T-helper 17 cell (primary cell): Measurements from ENCODE around the gene TRMT11. TPM values are rescaled to one million over a fixed set of nuclear protein-coding genes. Genes with fewer than 3 reads are reported as not detected.
"Not testable (repeated sequence)": the region's sequence is repeated elsewhere in the genome, so short reads cannot be mapped to it uniquely, and the experiment has no call there.

Experiments
- ATAC-seq: fragments of 150-1000 bp; cut with Tn5 transposase; 2 replicates; pipeline ENCODE4 v1.10.0; 2021; ENCODE audit warnings: mild to moderate bottlenecking, moderate library complexity
- DNase-seq, 3 donors: peaks; one replicate each; pipeline versions ENCODE4 v3.0.0 to v3.0.0-alpha.2; 2020 to 2021
- H3K9me3 ChIP-seq: one replicate; pipeline ENCODE4 v1.7.0; 2013; ENCODE audit warnings: low read length, mild to moderate bottlenecking; ENCODE audit not compliant: control insufficient read depth, poor library complexity, severe bottlenecking
- H3K27ac Mint-ChIP-seq: one replicate; pipeline ENCODE4 v1.8.0; 2022; ENCODE audit warnings: mild to moderate bottlenecking, moderate library complexity, mixed read lengths
- H3K27me3 Mint-ChIP-seq: one replicate; pipeline ENCODE4 v1.8.0; 2022; ENCODE audit warnings: mixed read lengths
- H3K36me3 Mint-ChIP-seq: one replicate; pipeline ENCODE4 v1.8.0; 2022; ENCODE audit warnings: low read depth, mixed read lengths
- H3K4me1 Mint-ChIP-seq: one replicate; pipeline ENCODE4 v1.8.0; 2022; ENCODE audit warnings: mild to moderate bottlenecking, mixed read lengths
- H3K4me3 Mint-ChIP-seq: one replicate; pipeline ENCODE4 v1.8.0; 2022; ENCODE audit warnings: mild to moderate bottlenecking, moderate library complexity, mixed read lengths
- total RNA-seq, 4 donors: library from RNA in 2 of 4; stranded (reverse) in 2 of 4; gene quantifications; one replicate each; pipeline ENCODE4 v1.2.3 and lab custom pipeline; 2022 to 2026

TRMT11 gene
- total RNA-seq, 2 donors from 2014 or later, result 17.8 to 20.1 TPM

GRCh38 chr6:125963817-125964216 lies 22.5 kb upstream of the TRMT11 start:
- ATAC-seq (no peak), DNase-seq (no peak)
- no peaks in the 10 kb centered on the region for H3K9me3 ChIP-seq
- peaks cover 27% of the 10 kb centered on the region for H3K4me1 Mint-ChIP-seq
- H3K27ac Mint-ChIP-seq, result peak overlapping the region; percentile 27
- H3K27me3 Mint-ChIP-seq, result no peaks in the 10 kb centered on the region
- H3K4me3 Mint-ChIP-seq, result no peak overlapping the region
- no peaks in the 10 kb centered on the region for H3K36me3 Mint-ChIP-seq

DNA sequence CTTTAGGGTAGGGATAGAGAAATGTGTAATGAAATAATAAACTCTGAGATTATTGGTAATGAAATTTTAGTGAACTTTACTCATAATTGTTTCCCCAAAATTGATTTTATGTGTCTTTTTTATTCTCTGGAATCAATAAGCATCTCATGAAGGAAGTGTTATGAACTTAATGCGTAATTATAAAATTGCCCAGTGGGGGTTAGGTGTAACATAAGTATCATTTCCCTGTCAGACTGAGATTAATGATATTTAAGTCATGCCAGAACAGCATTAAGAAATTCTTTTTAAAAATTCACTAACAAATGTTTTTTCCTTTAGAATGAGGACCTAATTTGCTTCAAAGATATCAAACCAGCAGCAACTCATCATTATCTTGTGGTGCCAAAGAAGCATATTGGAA lies 19.8 kb upstream of the TRMT11 start:
- H3K4me3 Mint-ChIP-seq, result no peak overlapping the region
- H3K27ac Mint-ChIP-seq, result peak overlapping the region; percentile 73
- DNase-seq, result no peak
- H3K36me3 Mint-ChIP-seq, result no peaks in the 10 kb centered on the region
- H3K27me3 Mint-ChIP-seq, result no peaks in the 10 kb centered on the region
- no peak for ATAC-seq
- peaks cover 36% of the 10 kb centered on the region for H3K4me1 Mint-ChIP-seq
- H3K9me3 ChIP-seq, result no peaks in the 10 kb centered on the region

- ATAC-seq, result no peak
- no peak overlapping the region for H3K27ac Mint-ChIP-seq
- H3K36me3 Mint-ChIP-seq, result no peaks in the 10 kb centered on the region
Measured at GRCh38 chr6:125968493-125968892, 17.8 kb upstream of the TRMT11 start.

DNA sequence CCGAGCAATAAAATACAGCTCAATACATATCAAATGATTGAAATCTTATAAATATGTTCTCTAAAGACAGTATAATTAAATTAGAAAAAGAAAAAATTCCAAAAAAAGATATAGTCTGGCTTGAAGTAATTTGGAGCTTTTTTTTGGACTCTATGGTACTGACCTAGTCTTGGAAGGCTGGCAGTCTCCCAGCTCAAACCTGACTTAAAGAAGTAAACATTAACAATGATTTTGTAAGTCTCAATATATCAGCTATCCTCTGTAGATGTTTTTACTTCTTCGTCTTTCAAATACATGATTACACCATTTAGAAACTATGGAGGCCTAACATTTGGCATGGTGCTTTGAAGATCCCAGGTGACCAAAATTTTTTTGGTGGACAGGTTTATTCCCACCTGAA lies 15.6 kb upstream of the TRMT11 start:
- Mint-ChIP-seq H3K36me3 (no peaks in the 10 kb centered on the region), H3K4me3 (no peak overlapping the region), H3K4me1 (peaks cover 21% of the 10 kb centered on the region), H3K27me3 (no peaks in the 10 kb centered on the region), H3K27ac (no peak overlapping the region)
- DNase-seq (no peak), ATAC-seq (no peak)
- H3K9me3 ChIP-seq, result no peaks in the 10 kb centered on the region

More at GRCh38 chr6:125968493-125968892, 17.8 kb upstream of the TRMT11 start:
- no peak for DNase-seq
- Mint-ChIP-seq H3K4me1 (peaks cover 27% of the 10 kb centered on the region), H3K27me3 (no peaks in the 10 kb centered on the region), H3K4me3 (no peak overlapping the region)
- no peaks in the 10 kb centered on the region for H3K9me3 ChIP-seq

- not testable (repeated sequence) for H3K36me3 Mint-ChIP-seq, H3K27ac Mint-ChIP-seq, ATAC-seq, DNase-seq, H3K9me3 ChIP-seq, H3K4me3 Mint-ChIP-seq, H3K27me3 Mint-ChIP-seq
- H3K4me1 Mint-ChIP-seq, result peaks cover 21% of the 10 kb centered on the region
Measured at GRCh38 chr6:125972478-125972877, 13.9 kb upstream of the TRMT11 start.

DNA sequence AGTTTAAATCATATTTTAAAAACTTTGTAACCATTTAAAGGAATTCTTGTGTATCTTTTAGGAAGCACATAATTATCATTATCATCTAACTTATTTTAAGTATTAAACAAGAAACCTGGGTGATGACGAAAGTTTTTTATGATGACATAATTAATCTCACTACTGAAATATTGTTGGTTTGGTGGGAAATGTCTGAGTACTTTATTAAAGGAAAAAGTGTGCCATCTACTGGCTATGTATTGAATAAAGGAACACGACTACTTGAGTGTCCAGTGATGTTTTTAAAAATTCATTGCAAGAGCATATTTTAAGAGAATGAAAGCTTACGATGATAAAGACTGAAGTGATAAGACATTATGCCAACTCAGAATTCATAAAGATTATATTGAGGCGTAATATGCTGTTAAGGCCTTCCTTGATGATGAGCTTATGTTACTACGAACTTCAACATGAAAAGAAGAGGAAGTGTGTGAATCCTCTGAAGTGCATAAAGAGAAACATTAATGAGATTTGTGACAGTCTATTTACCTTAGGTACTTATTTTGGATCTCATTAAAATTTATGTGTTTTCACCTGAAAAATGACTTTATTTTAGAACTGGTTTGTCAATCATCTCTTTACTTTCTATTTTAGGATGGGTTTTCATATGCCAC lies 12.0 kb upstream of the TRMT11 start:
- DNase-seq (no peak), ATAC-seq (peak; percentile 71)
- no peak overlapping the region for H3K27ac Mint-ChIP-seq
- H3K9me3 ChIP-seq, result no peaks in the 10 kb centered on the region
- H3K4me1 Mint-ChIP-seq, result peaks cover 9% of the 10 kb centered on the region
- H3K36me3 Mint-ChIP-seq, result no peaks in the 10 kb centered on the region
- no peaks in the 10 kb centered on the region for H3K27me3 Mint-ChIP-seq
- no peak overlapping the region for H3K4me3 Mint-ChIP-seq

DNA sequence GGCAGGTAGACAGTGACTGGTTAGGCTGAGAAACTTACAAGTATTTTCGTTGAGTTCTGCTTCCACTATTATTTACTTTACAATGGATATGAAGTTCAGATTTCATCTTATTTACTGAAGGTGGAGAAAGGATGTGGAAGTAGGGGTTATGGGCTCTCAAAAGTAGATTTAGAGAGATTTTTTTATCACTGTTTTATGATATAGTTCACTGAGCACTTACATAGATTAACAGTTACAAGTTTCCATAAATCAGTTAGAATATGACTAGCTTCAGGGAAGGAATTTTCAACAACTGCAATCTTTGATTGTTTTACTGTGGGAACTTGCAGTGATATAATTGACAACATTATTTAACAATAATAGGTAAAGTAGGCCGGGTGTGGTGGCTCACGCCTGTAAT lies 7.2 kb upstream of the TRMT11 start:
- no peaks in the 10 kb centered on the region for H3K27me3 Mint-ChIP-seq
- H3K36me3 Mint-ChIP-seq, result no peaks in the 10 kb centered on the region
- no peak for DNase-seq
- H3K4me3 Mint-ChIP-seq, result no peak overlapping the region
- H3K4me1 Mint-ChIP-seq, result peaks cover 3% of the 10 kb centered on the region
- H3K27ac Mint-ChIP-seq, result no peak overlapping the region
- no peaks in the 10 kb centered on the region for H3K9me3 ChIP-seq
- ATAC-seq, result no peak

DNA sequence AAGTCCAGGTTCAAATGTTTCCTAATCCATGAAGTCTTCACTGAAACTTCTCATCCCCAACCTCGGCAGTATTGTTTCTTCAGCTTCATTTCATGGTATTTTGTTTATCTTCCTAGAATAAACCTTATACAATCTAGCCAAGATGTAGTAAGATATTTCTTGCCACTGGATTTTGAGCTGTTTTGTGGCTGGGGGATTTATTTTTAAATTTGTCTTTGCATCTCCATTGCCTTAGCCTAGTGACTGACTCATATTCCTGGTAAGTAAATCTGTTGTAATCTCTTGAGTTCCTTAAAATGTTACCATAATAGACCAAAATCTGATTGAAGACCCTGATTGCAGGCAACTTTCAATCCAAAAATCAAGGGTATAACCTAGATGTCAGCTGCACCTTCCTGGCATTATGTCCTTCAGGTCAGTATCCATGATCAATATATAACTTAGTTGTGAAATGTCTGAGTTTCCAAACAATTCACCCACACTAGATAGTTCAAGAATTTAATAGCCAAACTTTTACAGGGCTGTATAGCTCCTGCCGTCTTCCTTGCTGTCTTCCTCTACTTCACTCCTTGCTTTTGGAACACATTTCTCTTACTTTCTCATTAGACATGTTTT lies 4.7 kb upstream of the TRMT11 start:
- no peak overlapping the region for H3K27ac Mint-ChIP-seq

DNA sequence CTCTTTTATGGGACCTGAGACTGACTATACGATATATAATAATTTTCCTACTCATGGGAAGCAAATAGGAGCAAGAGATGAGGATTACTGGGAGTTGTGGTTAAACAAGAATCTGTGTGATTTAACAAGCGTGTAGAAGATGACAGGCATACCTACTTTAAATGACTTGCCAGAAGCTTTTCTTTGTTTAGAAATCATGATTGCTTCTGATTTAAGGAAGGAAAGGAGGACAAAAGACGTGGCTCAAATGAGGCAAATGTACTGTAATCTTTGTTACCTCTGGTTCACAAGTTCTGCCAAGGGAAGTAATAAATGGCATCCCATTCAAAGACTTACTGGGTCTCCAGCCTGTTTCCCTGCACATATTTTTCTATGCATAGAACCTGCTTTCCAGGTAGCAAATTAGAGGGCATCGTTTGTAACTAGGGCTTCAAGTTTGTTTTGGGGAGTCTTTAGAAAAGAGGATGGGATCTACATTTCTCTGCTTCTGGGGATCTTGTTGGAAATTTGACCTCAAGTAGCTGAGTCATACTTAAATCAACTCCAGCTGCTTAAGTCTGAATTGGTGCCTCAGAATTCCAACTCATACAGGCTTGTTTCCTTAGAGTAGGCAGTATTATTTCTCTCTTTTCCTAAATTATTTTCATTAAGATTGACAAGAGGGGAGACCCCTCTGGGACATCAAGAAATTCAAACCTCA lies 2.9 kb upstream of the TRMT11 start:
- H3K4me1 Mint-ChIP-seq, result no peaks in the 10 kb centered on the region
- no peaks in the 10 kb centered on the region for H3K9me3 ChIP-seq
- DNase-seq (no peak), ATAC-seq (no peak)
- no peaks in the 10 kb centered on the region for H3K27me3 Mint-ChIP-seq
- no peaks in the 10 kb centered on the region for H3K36me3 Mint-ChIP-seq
- no peak overlapping the region for H3K27ac Mint-ChIP-seq
- no peak overlapping the region for H3K4me3 Mint-ChIP-seq

More for the DNA sequence above, 4.7 kb upstream of the TRMT11 start:
- ATAC-seq (no peak), DNase-seq (no peak)
- H3K9me3 ChIP-seq, result no peaks in the 10 kb centered on the region
- H3K4me3 Mint-ChIP-seq, result no peak overlapping the region
- no peaks in the 10 kb centered on the region for H3K36me3 Mint-ChIP-seq
- H3K4me1 Mint-ChIP-seq, result no peaks in the 10 kb centered on the region
- H3K27me3 Mint-ChIP-seq, result no peaks in the 10 kb centered on the region

GRCh38 chr6:125984311-125984710 lies 2.0 kb upstream of the TRMT11 start:
- H3K4me3 Mint-ChIP-seq, result no peak overlapping the region

DNA sequence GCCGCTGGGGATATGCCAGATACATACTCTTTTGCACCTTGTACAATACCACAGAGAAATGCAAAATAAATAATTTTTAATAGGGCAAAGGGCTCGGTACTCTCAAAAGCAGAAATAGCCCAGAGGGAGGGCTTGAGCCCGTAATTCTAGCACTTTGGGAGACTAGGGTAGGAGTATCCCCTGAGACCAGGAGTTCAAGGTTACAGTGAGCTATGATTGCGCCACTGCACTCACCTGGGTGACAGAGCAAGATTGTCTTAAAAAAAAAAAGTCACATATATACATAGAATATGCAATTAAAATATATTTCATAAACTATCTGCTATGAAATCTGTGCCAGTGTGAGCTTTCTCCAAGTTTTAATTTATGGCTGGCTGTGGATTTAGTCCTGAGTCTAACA lies 818 bp upstream of the TRMT11 start:
- no peak for ATAC-seq
- DNase-seq, result no peak
- Mint-ChIP-seq H3K27ac (no peak overlapping the region), H3K4me3 (no peak overlapping the region), H3K4me1 (peaks cover 11% of the 10 kb centered on the region), H3K36me3 (no peaks in the 10 kb centered on the region), H3K27me3 (no peaks in the 10 kb centered on the region)
- H3K9me3 ChIP-seq, result no peaks in the 10 kb centered on the region

More at GRCh38 chr6:125984311-125984710, 2.0 kb upstream of the TRMT11 start:
- Mint-ChIP-seq H3K27ac (no peak overlapping the region), H3K4me1 (peaks cover 2% of the 10 kb centered on the region), H3K27me3 (no peaks in the 10 kb centered on the region), H3K36me3 (no peaks in the 10 kb centered on the region)
- DNase-seq (no peak), ATAC-seq (no peak)
- no peaks in the 10 kb centered on the region for H3K9me3 ChIP-seq

DNA sequence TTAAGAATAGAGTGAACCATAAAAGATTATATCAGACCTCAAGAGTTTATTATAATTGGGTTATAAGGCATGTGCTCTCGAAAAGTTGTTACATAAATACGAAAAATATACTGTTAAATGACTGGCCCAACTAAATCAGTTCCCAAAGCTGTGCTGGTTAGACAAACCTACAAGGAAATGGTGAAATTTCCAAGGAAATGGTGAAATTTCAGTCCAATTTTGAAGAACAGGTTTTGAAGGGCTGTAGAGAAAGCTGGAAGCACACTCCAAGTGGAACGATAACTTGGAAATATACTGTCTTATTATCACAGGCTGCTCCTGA lies 400 bp upstream of the TRMT11 start:
- Mint-ChIP-seq H3K4me3 (no peak overlapping the region), H3K36me3 (no peaks in the 10 kb centered on the region), H3K4me1 (peaks cover 13% of the 10 kb centered on the region), H3K27ac (no peak overlapping the region), H3K27me3 (no peaks in the 10 kb centered on the region)
- H3K9me3 ChIP-seq, result no peaks in the 10 kb centered on the region
- no peak for DNase-seq
- no peak for ATAC-seq

- Mint-ChIP-seq H3K4me3 (no peak overlapping the region), H3K27ac (no peak overlapping the region), H3K36me3 (no peaks in the 10 kb centered on the region), H3K27me3 (no peaks in the 10 kb centered on the region), H3K4me1 (peaks cover 18% of the 10 kb centered on the region)
- H3K9me3 ChIP-seq, result no peaks in the 10 kb centered on the region
- DNase-seq (no peak), ATAC-seq (peak; percentile 41)
Measured at GRCh38 chr6:125987026-125987617, 782 bp downstream of the TRMT11 start.
